ENCODE results near the gene FER.
A peak's percentile ranks its signal among the peaks of the same experiment; 100 is the strongest.

The FER gene

GRCh38 chr5:108801301-108801700, 53.6 kb downstream of the FER start:
- 76% methylated on average over 3 of the region's 3 CpGs for WGBS

GRCh38 chr5:108801776-108802175, 54.1 kb downstream of the FER start:
- 0% methylated on average over 2 of the region's 4 CpGs for WGBS
- H3K14ac ChIP-seq (ENCODE audit: low read length in 2 of 2) = no peak overlapping the region
- H4K8ac ChIP-seq (ENCODE audit: low read length) = no peak overlapping the region

More at GRCh38 chr5:108801301-108801700, 53.6 kb downstream of the FER start:
- Histone ChIP-seq H3K9me3 (ENCODE audit: control insufficient read depth, low read length) (peaks cover 14% of the 10 kb centered on the region), H3K4ac (ENCODE audit: low read depth in 1 of 2, low read length in 2 of 2) (no peak overlapping the region), H4K8ac (ENCODE audit: low read length) (no peak overlapping the region), H3K36me3 (ENCODE audit: control insufficient read depth in 1 of 2, insufficient read depth in 2 of 2, low read depth in 1 of 2, low read length in 2 of 2) (peaks cover 9 to 10% of the 10 kb centered on the region in 2 experiments), H3K27me3 (ENCODE audit: control insufficient read depth in 1 of 2, insufficient read depth in 1 of 2, low read length in 2 of 2) (no peaks in the 10 kb centered on the region), H2AK5ac (ENCODE audit: low read length, severe bottlenecking) (no peak overlapping the region), H3K4me1 (ENCODE audit: control insufficient read depth, insufficient read depth, low read depth, low read length) (no peaks in the 10 kb centered on the region), H2BK5ac (ENCODE audit: low read depth, low read length, poor library complexity, severe bottlenecking) (no peak overlapping the region), H2BK120ac (ENCODE audit: low read depth, low read length) (no peak overlapping the region), H3K79me1 (replicated peaks; ENCODE audit: low read length, poor library complexity, severe bottlenecking) (peaks cover 26% of the 10 kb centered on the region), H2AFZ (ENCODE audit: low read depth, low read length) (no peak overlapping the region), H2BK15ac (ENCODE audit: low read depth, poor library complexity, severe bottlenecking) (no peak overlapping the region), H3K18ac (ENCODE audit: low read depth in 1 of 2, low read length in 2 of 2) (no peak overlapping the region), H3K27ac (ENCODE audit: low read length, poor library complexity, severe bottlenecking) (peak overlapping the region; percentile 73), H3K4me3 (ENCODE audit: insufficient read depth in 1 of 2, low read depth in 1 of 2, low read length in 2 of 2) (no peak overlapping the region), H2BK12ac (ENCODE audit: low read length in 2 of 2) (no peak overlapping the region), H3K9ac (ENCODE audit: low read length) (peak overlapping the region; percentile 40), H4K91ac (ENCODE audit: low read length) (no peak overlapping the region), H3K14ac (ENCODE audit: low read length in 2 of 2) (no peak overlapping the region), H3K23ac (ENCODE audit: low read length in 2 of 2) (no peak overlapping the region), H3K4me2 (ENCODE audit: low read length, poor library complexity, severe bottlenecking) (no peak overlapping the region)
- no peak for DNase-seq

GRCh38 chr5:108810717-108811116, 63.0 kb downstream of the FER start:
- Histone ChIP-seq H3K4me2 (ENCODE audit: low read length, poor library complexity, severe bottlenecking) (no peak overlapping the region), H2BK15ac (ENCODE audit: low read depth, poor library complexity, severe bottlenecking) (no peak overlapping the region), H3K27me3 (ENCODE audit: control insufficient read depth in 1 of 2, insufficient read depth in 1 of 2, low read length in 2 of 2) (no peaks in the 10 kb centered on the region), H2BK5ac (ENCODE audit: low read depth, low read length, poor library complexity, severe bottlenecking) (no peak overlapping the region), H2BK12ac (ENCODE audit: low read length in 2 of 2) (no peak overlapping the region), H3K4ac (ENCODE audit: low read depth in 1 of 2, low read length in 2 of 2) (no peak overlapping the region), H4K91ac (ENCODE audit: low read length) (no peak overlapping the region), H2BK120ac (ENCODE audit: low read depth, low read length) (no peak overlapping the region), H3K14ac (ENCODE audit: low read length in 2 of 2) (no peak overlapping the region), H3K4me1 (ENCODE audit: control insufficient read depth, insufficient read depth, low read depth, low read length) (peaks cover 2% of the 10 kb centered on the region), H3K79me1 (replicated peaks; ENCODE audit: low read length, poor library complexity, severe bottlenecking) (peaks cover 29% of the 10 kb centered on the region), H3K9ac (ENCODE audit: low read length) (no peak overlapping the region), H3K4me3 (ENCODE audit: insufficient read depth in 1 of 2, low read depth in 1 of 2, low read length in 2 of 2) (no peak overlapping the region), H2AK5ac (ENCODE audit: low read length, severe bottlenecking) (no peak overlapping the region), H3K23ac (ENCODE audit: low read length in 2 of 2) (no peak overlapping the region), H2AFZ (ENCODE audit: low read depth, low read length) (no peak overlapping the region), H3K9me3 (ENCODE audit: control insufficient read depth, low read length) (no peaks in the 10 kb centered on the region), H3K36me3 (ENCODE audit: control insufficient read depth in 1 of 2, insufficient read depth in 2 of 2, low read depth in 1 of 2, low read length in 2 of 2) (peaks cover 8 to 9% of the 10 kb centered on the region in 2 experiments), H4K8ac (ENCODE audit: low read length) (no peak overlapping the region), H3K27ac (ENCODE audit: low read length, poor library complexity, severe bottlenecking) (no peak overlapping the region), H3K18ac (ENCODE audit: low read depth in 1 of 2, low read length in 2 of 2) (no peak overlapping the region)
- WGBS = 97% methylated on average over 3 of the region's 3 CpGs
- no peak for DNase-seq

More at GRCh38 chr5:108801776-108802175, 54.1 kb downstream of the FER start:
- Histone ChIP-seq H3K4me3 (ENCODE audit: insufficient read depth in 1 of 2, low read depth in 1 of 2, low read length in 2 of 2) (no peak overlapping the region), H3K36me3 (ENCODE audit: control insufficient read depth in 1 of 2, insufficient read depth in 2 of 2, low read depth in 1 of 2, low read length in 2 of 2) (peaks cover 6 to 9% of the 10 kb centered on the region in 2 experiments), H3K27ac (ENCODE audit: low read length, poor library complexity, severe bottlenecking) (peak overlapping the region; percentile 73), H3K18ac (ENCODE audit: low read depth in 1 of 2, low read length in 2 of 2) (no peak overlapping the region), H2BK15ac (ENCODE audit: low read depth, poor library complexity, severe bottlenecking) (no peak overlapping the region), H2BK120ac (ENCODE audit: low read depth, low read length) (no peak overlapping the region), H3K9ac (ENCODE audit: low read length) (peak overlapping the region; percentile 40), H3K9me3 (ENCODE audit: control insufficient read depth, low read length) (peaks cover 14% of the 10 kb centered on the region), H2AK5ac (ENCODE audit: low read length, severe bottlenecking) (no peak overlapping the region), H2BK12ac (ENCODE audit: low read length in 2 of 2) (no peak overlapping the region), H3K4ac (ENCODE audit: low read depth in 1 of 2, low read length in 2 of 2) (no peak overlapping the region), H2BK5ac (ENCODE audit: low read depth, low read length, poor library complexity, severe bottlenecking) (no peak overlapping the region), H3K27me3 (ENCODE audit: control insufficient read depth in 1 of 2, insufficient read depth in 1 of 2, low read length in 2 of 2) (no peaks in the 10 kb centered on the region), H3K79me1 (replicated peaks; ENCODE audit: low read length, poor library complexity, severe bottlenecking) (peaks cover 26% of the 10 kb centered on the region), H3K23ac (ENCODE audit: low read length in 2 of 2) (no peak overlapping the region), H3K4me2 (ENCODE audit: low read length, poor library complexity, severe bottlenecking) (no peak overlapping the region), H4K91ac (ENCODE audit: low read length) (no peak overlapping the region), H2AFZ (ENCODE audit: low read depth, low read length) (no peak overlapping the region), H3K4me1 (ENCODE audit: control insufficient read depth, insufficient read depth, low read depth, low read length) (no peaks in the 10 kb centered on the region)
- peak; percentile 90 for DNase-seq

- no peak overlapping the region for H2BK120ac ChIP-seq (ENCODE audit: low read depth, low read length)
- H2AK5ac ChIP-seq (ENCODE audit: low read length, severe bottlenecking) = no peak overlapping the region
- H3K4ac ChIP-seq (ENCODE audit: low read depth in 1 of 2, low read length in 2 of 2) = no peak overlapping the region
- H4K8ac ChIP-seq (ENCODE audit: low read length) = no peak overlapping the region
- no peak overlapping the region for H3K23ac ChIP-seq (ENCODE audit: low read length in 2 of 2)
- H2BK12ac ChIP-seq (ENCODE audit: low read length in 2 of 2) = no peak overlapping the region
- H3K4me2 ChIP-seq (ENCODE audit: low read length, poor library complexity, severe bottlenecking) = no peak overlapping the region
- H3K4me3 ChIP-seq (ENCODE audit: insufficient read depth in 1 of 2, low read depth in 1 of 2, low read length in 2 of 2) = peak overlapping the region in 1 of 2 experiments; percentile 57
- no peak overlapping the region for H3K18ac ChIP-seq (ENCODE audit: low read depth in 1 of 2, low read length in 2 of 2)
- H3K9ac ChIP-seq (ENCODE audit: low read length) = peak overlapping the region; percentile 60
- no peaks in the 10 kb centered on the region for H3K27me3 ChIP-seq (ENCODE audit: control insufficient read depth in 1 of 2, insufficient read depth in 1 of 2, low read length in 2 of 2)
- 100% methylated on average over 1 of the region's 3 CpGs for WGBS
- H2BK5ac ChIP-seq (ENCODE audit: low read depth, low read length, poor library complexity, severe bottlenecking) = no peak overlapping the region
- peaks cover 29% of the 10 kb centered on the region for H3K79me1 ChIP-seq (replicated peaks; ENCODE audit: low read length, poor library complexity, severe bottlenecking)
- DNase-seq = no peak
- no peak overlapping the region for H3K27ac ChIP-seq (ENCODE audit: low read length, poor library complexity, severe bottlenecking)
- no peaks in the 10 kb centered on the region for H3K9me3 ChIP-seq (ENCODE audit: control insufficient read depth, low read length)
- peaks cover 2% of the 10 kb centered on the region for H3K4me1 ChIP-seq (ENCODE audit: control insufficient read depth, insufficient read depth, low read depth, low read length)
- H3K36me3 ChIP-seq (ENCODE audit: control insufficient read depth in 1 of 2, insufficient read depth in 2 of 2, low read depth in 1 of 2, low read length in 2 of 2) = peaks cover 6 to 8% of the 10 kb centered on the region in 2 experiments
- H2AFZ ChIP-seq (ENCODE audit: low read depth, low read length) = no peak overlapping the region
- no peak overlapping the region for H2BK15ac ChIP-seq (ENCODE audit: low read depth, poor library complexity, severe bottlenecking)
- H4K91ac ChIP-seq (ENCODE audit: low read length) = no peak overlapping the region
- H3K14ac ChIP-seq (ENCODE audit: low read length in 2 of 2) = no peak overlapping the region
These were observed 66.0 kb downstream of the FER start for GRCh38 chr5:108813673-108814072.

All from mesenchymal stem cell (in vitro differentiated cells and primary cell).